Stimulated activated CD8-positive, alpha-beta memory T cell treated with anti-CD3 and anti-CD28 coated beads, Interleukin-7, amount 100 ng/mL, for 24 hours (primary cell): Measurements from ENCODE around the gene DENND5A.
"Not testable (repeated sequence)": the region's sequence is repeated elsewhere in the genome, so short reads cannot be mapped to it uniquely, and the experiment has no call there.

Experiments
- DNase-seq: peaks from one replicate; pipeline ENCODE4 v3.0.0-alpha.2; 2020; ENCODE audit warnings: low read depth

DENND5A gene

GRCh38 chr11:9264316-9265210 is 587 bp downstream of the DENND5A start:
- DNase-seq = no peak

- DNase-seq = no peak
Measured at GRCh38 chr11:9263840-9264315, 1.3 kb downstream of the DENND5A start.

DNA sequence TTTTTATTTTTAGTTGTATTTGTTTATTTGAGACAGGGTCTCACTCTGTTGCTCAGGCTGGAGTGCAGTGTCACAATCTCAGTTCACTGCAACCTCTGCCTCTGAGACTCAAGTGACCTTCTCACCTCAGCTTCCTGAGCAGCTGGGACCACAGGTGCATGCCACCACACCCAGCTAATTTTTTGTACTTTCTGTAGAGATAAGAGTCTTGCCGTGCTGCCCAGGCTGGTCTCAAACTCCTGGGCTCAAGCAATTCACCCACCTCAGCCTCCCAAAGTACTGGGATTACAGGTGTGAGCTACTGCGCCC is 4.4 kb downstream of the DENND5A start:
- DNase-seq = not testable (repeated sequence)

- DNase-seq = no peak
Measured at GRCh38 chr11:9259981-9260837, 4.9 kb downstream of the DENND5A start.

DNA sequence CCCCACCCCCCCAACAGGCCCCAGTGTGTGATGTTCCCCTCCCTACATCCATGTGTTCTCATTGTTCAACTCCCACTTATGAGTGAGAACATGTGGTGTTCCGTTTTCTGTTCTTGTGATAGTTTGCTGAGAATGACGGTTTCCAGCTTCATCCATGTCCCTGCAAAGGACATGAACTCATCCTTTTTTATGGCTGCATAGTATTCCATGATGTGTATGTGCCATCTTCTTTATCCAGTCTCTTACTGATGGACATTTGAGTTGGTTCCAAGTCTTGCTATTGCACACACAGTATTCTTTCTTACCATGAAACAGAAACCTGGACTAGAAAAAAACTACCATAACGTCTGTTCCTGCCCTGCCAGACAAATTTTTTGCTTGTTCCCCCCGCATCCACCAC is 6.9 kb downstream of the DENND5A start:
- not testable (repeated sequence) for DNase-seq

DNA sequence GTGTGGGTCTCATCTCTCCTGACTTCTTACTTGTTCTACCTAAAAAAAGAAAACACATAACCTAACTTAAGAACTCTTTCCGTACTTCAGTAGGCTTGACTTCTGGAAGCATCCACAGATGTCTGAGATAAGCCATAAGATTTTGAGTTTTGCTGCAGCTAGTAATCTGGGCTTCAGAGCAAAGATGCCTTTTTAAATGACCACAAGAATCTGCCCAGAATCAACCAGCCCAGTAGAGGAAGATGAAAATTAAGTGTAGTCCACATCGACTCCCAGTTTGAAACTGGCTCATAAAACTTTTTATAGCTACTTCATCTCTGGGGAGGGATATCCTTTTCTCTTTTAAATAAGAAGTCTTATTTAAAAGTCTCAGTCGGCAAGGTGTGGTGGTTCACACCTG is 10.7 kb downstream of the DENND5A start:
- no peak for DNase-seq

- DNase-seq = no peak
Measured at GRCh38 chr11:9253086-9253485, 12.1 kb downstream of the DENND5A start.

DNA sequence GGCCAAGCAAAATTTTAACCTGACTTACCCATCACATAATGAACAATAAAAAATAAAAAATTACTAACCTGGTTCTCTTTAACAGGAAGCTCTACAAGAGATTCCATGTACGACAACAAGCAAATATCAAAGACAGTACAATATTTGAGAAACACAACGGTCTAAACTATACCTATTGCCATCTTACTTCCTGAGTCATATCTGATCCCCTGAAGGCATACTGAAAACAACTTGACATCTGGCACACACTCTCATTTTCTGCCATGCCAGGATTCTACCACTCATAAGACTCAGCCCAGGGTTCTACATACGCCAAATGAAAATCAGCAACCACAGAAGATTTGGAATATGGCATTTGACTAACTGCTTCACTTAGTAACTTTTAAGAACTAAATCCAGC is 13.8 kb downstream of the DENND5A start:
- no peak for DNase-seq

GRCh38 chr11:9250139-9250582 is 15.0 kb downstream of the DENND5A start:
- no peak for DNase-seq

GRCh38 chr11:9249252-9249651 is 15.9 kb downstream of the DENND5A start:
- no peak for DNase-seq

GRCh38 chr11:9247863-9248262 is 17.3 kb downstream of the DENND5A start:
- no peak for DNase-seq

- DNase-seq = not testable (repeated sequence)
Measured at GRCh38 chr11:9236242-9236641, 28.9 kb downstream of the DENND5A start.

DNA sequence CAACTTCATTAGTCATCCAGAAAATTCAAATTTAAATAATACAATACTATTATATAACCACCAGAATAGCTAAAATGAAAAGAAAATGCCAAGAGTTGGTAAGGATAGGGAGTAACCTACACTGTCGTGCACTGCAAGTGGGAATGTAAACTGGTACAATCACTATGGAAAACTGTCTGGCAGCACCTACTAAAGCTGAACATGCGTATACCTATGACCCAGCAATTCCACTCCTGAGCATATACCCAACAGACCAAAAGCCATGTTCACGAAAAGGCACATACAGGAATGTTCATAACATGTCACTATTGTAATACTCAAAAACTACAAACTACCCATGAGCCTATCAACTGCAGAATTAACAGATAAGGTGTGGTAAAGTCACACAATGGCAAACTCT is 32.7 kb downstream of the DENND5A start:
- DNase-seq = no peak

DNA sequence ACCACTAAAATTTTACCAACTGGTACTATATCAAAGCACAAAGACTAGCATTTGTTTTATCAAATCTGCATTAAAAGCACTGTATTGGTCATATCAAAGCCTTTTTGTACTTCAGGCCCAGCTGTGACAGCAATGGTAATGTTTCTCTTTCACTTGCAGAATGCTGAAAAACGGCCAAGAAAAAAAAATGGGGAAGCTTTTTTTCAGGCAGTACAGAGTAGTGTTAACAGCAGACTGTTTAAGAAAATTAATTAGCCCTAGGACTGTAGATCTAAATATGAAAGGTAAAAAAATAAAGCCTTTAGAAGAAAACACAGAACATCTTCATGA is 33.3 kb downstream of the DENND5A start:
- DNase-seq = no peak

GRCh38 chr11:9230296-9230695 is 34.9 kb downstream of the DENND5A start:
- no peak for DNase-seq

DNA sequence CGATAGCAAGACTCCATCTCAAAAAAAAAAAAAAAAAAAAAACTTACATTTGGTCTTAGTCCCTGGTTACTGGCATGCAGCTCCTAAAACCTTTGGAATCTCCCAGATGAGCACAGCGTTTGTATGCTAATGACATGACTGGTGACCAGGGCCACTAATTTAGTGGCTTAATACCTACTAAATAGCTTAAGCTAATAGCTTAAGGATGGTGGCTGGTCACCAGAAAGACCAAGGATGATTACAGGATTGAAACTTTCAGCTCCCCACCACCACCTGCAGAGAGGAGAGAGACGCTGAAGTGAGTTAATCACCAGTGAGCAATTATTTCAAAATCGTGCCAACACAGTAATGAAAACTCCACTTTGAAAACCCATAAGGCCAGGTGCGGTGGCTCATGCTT is 37.1 kb downstream of the DENND5A start:
- no peak for DNase-seq

GRCh38 chr11:9225748-9226298 is 39.3 kb downstream of the DENND5A start:
- no peak for DNase-seq

- no peak for DNase-seq
Measured at GRCh38 chr11:9222654-9223053, 42.5 kb downstream of the DENND5A start.

DNA sequence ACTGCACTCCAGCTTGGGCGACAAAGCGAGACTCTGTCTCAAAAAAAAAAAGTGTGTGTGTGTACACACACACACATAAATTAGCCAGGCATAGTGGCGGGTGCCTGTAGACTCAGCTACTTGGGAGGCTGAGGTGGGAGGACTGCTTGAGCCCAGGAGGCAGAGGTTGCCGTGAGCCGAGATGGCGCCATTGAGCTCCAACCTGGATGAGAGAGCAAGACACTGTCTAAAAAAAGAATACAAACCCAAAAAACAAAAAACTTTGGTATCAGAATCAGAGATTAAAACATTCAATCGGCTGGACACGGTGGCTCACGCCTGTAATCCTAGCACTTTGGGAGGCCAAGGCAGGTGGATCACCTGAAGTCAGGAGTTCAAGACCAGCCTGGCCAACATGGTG is 44.3 kb downstream of the DENND5A start:
- not testable (repeated sequence) for DNase-seq

DNA sequence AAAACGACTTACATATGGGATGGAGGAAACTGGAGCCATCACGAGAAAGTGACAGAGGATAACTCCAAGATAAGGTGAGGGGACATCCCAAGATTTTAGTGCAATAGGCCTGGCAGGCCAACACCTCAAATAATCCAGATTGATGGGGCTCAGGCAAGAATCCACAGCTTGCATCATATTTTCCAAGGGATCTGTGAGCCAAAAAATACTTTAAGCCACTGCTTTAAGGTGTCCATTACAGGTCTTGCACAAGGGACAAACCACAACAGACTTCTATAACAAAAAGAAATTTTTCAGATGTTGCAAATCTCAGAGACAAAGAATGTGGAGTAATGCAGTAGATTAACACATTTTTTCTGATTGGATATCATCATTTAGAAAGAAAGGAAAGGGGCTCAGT is 45.6 kb downstream of the DENND5A start:
- no peak for DNase-seq

GRCh38 chr11:9219115-9219514 is 46.0 kb downstream of the DENND5A start:
- DNase-seq = no peak

GRCh38 chr11:9214765-9215164 is 50.4 kb downstream of the DENND5A start:
- no peak for DNase-seq

GRCh38 chr11:9211322-9211721 is 53.8 kb downstream of the DENND5A start:
- no peak for DNase-seq
